Panc1 (cell line): ENCODE measurements around the gene EML6. TPM values are rescaled to one million over a fixed set of nuclear protein-coding genes. Genes with fewer than 3 reads are reported as not detected.

ENCODE experiments used
- ATAC-seq: fragments of 200-7000 bp; cut with Tn5 transposase; 2 replicates; pipeline ENCODE4 v1.9.1; 2020; ENCODE audit warnings: mild to moderate bottlenecking, moderate library complexity
- BruUV-seq: library from RNA; stranded (reverse); fragments of 400-500 nt; replicated peaks from 2 replicates; lab custom pipeline; 2021; lab: Mats Ljungman, UMichigan
- CTCF ChIA-PET: fragments of 300-600 bp; sonication (Branson Sonifier 250); formaldehyde crosslinking; loops from one replicate; lab custom pipeline; 2022; ENCODE audit warnings: antibody characterized with exemption; lab: Charles Lee
- POLR2A ChIA-PET: fragments of 300-600 bp; sonication (Branson Sonifier 250); formaldehyde crosslinking; loops from one replicate; lab custom pipeline; 2022; ENCODE audit warnings: antibody characterized with exemption; lab: Charles Lee
- DNase-seq: peaks from one replicate; pipeline ENCODE4 v3.0.0-alpha.2; 2010; ENCODE audit warnings: low read depth, low spot score
- H3K27ac ChIP-seq: 2 replicates; pipeline ENCODE4 v1.5.1; 2011; ENCODE audit warnings: mild to moderate bottlenecking, low read length, inconsistent platforms
- H3K27me3 ChIP-seq: fragments of 200-500 bp; sonication (Bioruptor generic); 2 replicates; pipeline ENCODE4 v1.6.0; 2014; ENCODE audit warnings: low read length, inconsistent platforms; ENCODE audit not compliant: control insufficient read depth, insufficient read depth
- H3K36me3 ChIP-seq: fragments of 200-500 bp; sonication (Bioruptor generic); 2 replicates; pipeline ENCODE4 v1.5.1; 2014; ENCODE audit warnings: inconsistent platforms, mild to moderate bottlenecking, low read length, moderate library complexity; ENCODE audit not compliant: control insufficient read depth, insufficient read depth
- H3K4me1 ChIP-seq: 2 replicates; pipeline ENCODE4 v1.5.1; 2011; ENCODE audit warnings: inconsistent platforms, mild to moderate bottlenecking, low read length, moderate library complexity; ENCODE audit not compliant: control insufficient read depth, insufficient read depth
- H3K4me3 ChIP-seq, 2 experiments: 2 replicates each; pipeline ENCODE4 v1.5.1; 2011 to 2012; ENCODE audit warnings: low read depth in 2 of 2, low read length in 2 of 2, mild to moderate bottlenecking in 2 of 2, inconsistent platforms in 1 of 2, moderate library complexity in 1 of 2
- H3K9me3 ChIP-seq: fragments of 200-500 bp; sonication (Bioruptor generic); 2 replicates; pipeline ENCODE4 v1.5.1; 2014; ENCODE audit warnings: low read depth, mild to moderate bottlenecking, inconsistent platforms, low read length, moderate library complexity; ENCODE audit not compliant: control insufficient read depth, insufficient read depth
- CTCF ChIP-seq: fragments of 450-650 bp; IDR thresholded peaks from 2 replicates; pipeline ENCODE4 v1.5.1; 2017; ENCODE audit warnings: mild to moderate bottlenecking
- POLR2AphosphoS5 ChIP-seq: IDR thresholded peaks from 2 replicates; pipeline ENCODE4 v1.6.1; 2012; ENCODE audit warnings: mild to moderate bottlenecking, low read depth, low read length, moderate library complexity
- REST ChIP-seq, 2 experiments: IDR thresholded peaks; 2 replicates each; pipeline ENCODE4 v1.6.1; 2011 to 2012; ENCODE audit warnings: low read depth in 2 of 2, control low read depth in 1 of 2, low read length in 1 of 2, mild to moderate bottlenecking in 1 of 2, moderate library complexity in 1 of 2; ENCODE audit not compliant: insufficient read depth in 1 of 2
- SIN3A ChIP-seq: IDR thresholded peaks from 2 replicates; pipeline ENCODE4 v1.6.1; 2012; ENCODE audit warnings: low read depth, mild to moderate bottlenecking, low read length, moderate library complexity, borderline replicate concordance; ENCODE audit not compliant: insufficient read depth
- TCF7L2 ChIP-seq: IDR thresholded peaks from 2 replicates; pipeline ENCODE4 v1.6.1; 2011; ENCODE audit warnings: mild to moderate bottlenecking, low read depth, low read length, inconsistent platforms
- in situ Hi-C: cut with HindIII; loops from 2 replicates; pipeline ENCODE4 v1.10.0; 2016; ENCODE audit warnings: low sequenced_read_pairs, low pct_unique_long_range_greater_than_20kb
- intact Hi-C: fragments of 100-400 bp; cut with micrococcal nuclease; formaldehyde crosslinking; loops from one replicate; pipeline ENCODE4 v1.10.0; 2022; ENCODE audit not compliant: unreplicated experiment
- total RNA-seq: library from RNA; stranded (reverse); gene quantifications from one replicate; pipeline ENCODE4 v1.2.1, GENCODE V29; 2021; ENCODE audit not compliant: unreplicated experiment

Gene EML6
- total RNA-seq, 1 experiment from 2014 or later, result 6.3 TPM

- H3K9me3 ChIP-seq, result peaks cover 14% of the 10 kb centered on the region; the same call in 1 of the 2 replicates
- CTCF ChIA-PET, result no interaction called here
- POLR2A ChIA-PET, result no interaction called here
These were observed 81.8 kb downstream of the EML6 start for GRCh38 chr2:54805255-54805654.

GRCh38 chr2:54806975-54807374, 83.5 kb downstream of the EML6 start:
- POLR2A ChIA-PET, result interaction anchor here (0.6 kb wide), 1 partner anchor 30 kb away, joined by 4 read pairs; no protein-coding TSS in a partner anchor
- ATAC-seq (no peak), DNase-seq (no peak)
- Histone ChIP-seq H3K27me3 (no peaks in the 10 kb centered on the region), H3K27ac (no peak overlapping the region), H3K4me3 (no peak overlapping the region), H3K4me1 (no peaks in the 10 kb centered on the region), H3K36me3 (no peaks in the 10 kb centered on the region), H3K9me3 (peaks cover 14% of the 10 kb centered on the region; the same call in 1 of the 2 replicates)
- CTCF ChIA-PET, result no interaction called here
- intact Hi-C loops (no loop called here), in situ Hi-C loops (no loop called here)
- no TSS peak for BruUV-seq
- no peak for TF ChIP-seq CTCF
- no peak for TF ChIP-seq POLR2AphosphoS5
- no peak for TF ChIP-seq REST (IDR thresholded peaks at IDR 0.05; ENCODE audit: insufficient read depth in 1 of 2, low read depth in 2 of 2, low read length in 1 of 2)
- no peak for TF ChIP-seq TCF7L2
- no peak for TF ChIP-seq SIN3A

More at GRCh38 chr2:54805255-54805654, 81.8 kb downstream of the EML6 start:
- H3K4me1 ChIP-seq, result no peaks in the 10 kb centered on the region
- no peak overlapping the region for H3K27ac ChIP-seq
- intact Hi-C loops, result no loop called here
- no peak for DNase-seq
- no peak for ATAC-seq
- H3K27me3 ChIP-seq, result no peaks in the 10 kb centered on the region
- BruUV-seq, result no TSS peak
- H3K4me3 ChIP-seq, result no peak overlapping the region
- no peaks in the 10 kb centered on the region for H3K36me3 ChIP-seq
- no peak for TF ChIP-seq REST (IDR thresholded peaks at IDR 0.05; ENCODE audit: insufficient read depth in 1 of 2, low read depth in 2 of 2, low read length in 1 of 2)
- no peak for TF ChIP-seq TCF7L2
- no peak for TF ChIP-seq POLR2AphosphoS5
- TF ChIP-seq SIN3A, result no peak
- no peak for TF ChIP-seq CTCF
- in situ Hi-C loops, result no loop called here
